ENCODE results near the gene TMOD3.

- TF ChIP-seq FOXM1 (IDR thresholded peaks at IDR 0.05; ENCODE audit: borderline replicate concordance), result no peak
- no peak for TF ChIP-seq ZNF384 (IDR thresholded peaks at IDR 0.05)
- no peak for TF ChIP-seq TARDBP (IDR thresholded peaks at IDR 0.05)
Measured at GRCh38 chr15:51955504-51955903, 126.1 kb downstream of the TMOD3 start.
